ENCODE data around the gene CLEC2A.
"Not testable (repeated sequence)": the region's sequence is repeated elsewhere in the genome, so short reads cannot be mapped to it uniquely, and the experiment has no call there.

Gene CLEC2A

DNA sequence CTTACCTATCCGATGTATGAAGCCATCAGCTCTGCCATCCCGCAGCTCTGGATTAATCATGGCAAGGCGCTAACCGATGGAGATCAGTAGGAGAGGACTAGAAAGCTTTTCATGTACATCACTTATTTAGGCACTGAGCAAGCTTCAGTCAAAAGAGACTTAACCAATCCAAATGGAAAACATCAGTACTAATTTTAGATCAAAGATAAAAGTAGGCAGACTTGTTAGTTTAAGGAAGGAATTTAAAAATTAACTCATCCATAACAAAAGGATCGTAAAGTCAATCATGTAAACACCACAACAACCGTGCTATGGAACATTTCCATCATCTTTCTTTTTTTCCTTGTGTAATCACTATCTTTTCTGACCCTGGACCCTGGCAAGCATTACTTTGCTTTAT lies at the start of gene CLEC2A:
Gene CLEC2A (minus strand): TSS at position 101 of the 400 bp plus-strand sequence. CDS start 41 bp downstream, at position 60.
- H3K9me3 Mint-ChIP-seq: no peaks in the 10 kb centered on the region
- H3K27me3 Mint-ChIP-seq (ENCODE audit: low read depth): peaks cover 27% of the 10 kb centered on the region
- no peak within 1 kb of the TSS for H3K27ac Mint-ChIP-seq
- H3K4me3 Mint-ChIP-seq: no peak within 1 kb of the TSS
- no peak for DNase-seq (ENCODE audit: low spot score)
- no peaks in the 10 kb centered on the region for H3K36me3 Mint-ChIP-seq (ENCODE audit: low read depth)
- peaks cover 2% of the 10 kb centered on the region for H3K4me1 Mint-ChIP-seq (ENCODE audit: low read depth)

- Mint-ChIP-seq H3K36me3 (ENCODE audit: low read depth) (peaks cover 3% of the 10 kb centered on the region), H3K27ac (no peak overlapping the region), H3K9me3 (peaks cover 13% of the 10 kb centered on the region), H3K4me3 (no peak overlapping the region), H3K4me1 (ENCODE audit: low read depth) (no peaks in the 10 kb centered on the region), H3K27me3 (ENCODE audit: low read depth) (peaks cover 25% of the 10 kb centered on the region)
- no peak for DNase-seq (ENCODE audit: low spot score)
Observed at GRCh38 chr12:9980126-9980525, 48.0 kb upstream of the CLEC2A start.

DNA sequence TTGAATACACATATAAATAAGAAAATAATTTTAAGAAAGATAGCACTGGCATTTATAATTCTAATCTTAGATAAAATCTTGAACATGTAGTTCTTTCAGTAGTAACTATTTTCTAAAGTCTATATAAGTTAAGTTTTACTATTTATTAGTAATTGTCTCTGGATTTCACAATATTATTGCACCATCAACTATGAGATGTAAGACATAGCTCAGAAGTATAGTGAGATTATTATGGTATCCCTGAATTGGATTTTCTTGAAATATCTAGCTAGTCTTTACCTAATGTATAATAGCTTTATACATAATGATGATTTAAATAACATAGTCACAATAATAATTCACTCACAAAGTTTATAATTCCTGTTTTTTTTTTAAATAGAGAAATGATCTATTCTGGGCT lies 45.7 kb upstream of the CLEC2A start:
- H3K9me3 Mint-ChIP-seq: peaks cover 14% of the 10 kb centered on the region
- no peak overlapping the region for H3K4me3 Mint-ChIP-seq
- H3K36me3 Mint-ChIP-seq (ENCODE audit: low read depth): peaks cover 4% of the 10 kb centered on the region
- no peak overlapping the region for H3K27ac Mint-ChIP-seq
- DNase-seq (ENCODE audit: low spot score): no peak
- H3K27me3 Mint-ChIP-seq (ENCODE audit: low read depth): peaks cover 38% of the 10 kb centered on the region
- no peaks in the 10 kb centered on the region for H3K4me1 Mint-ChIP-seq (ENCODE audit: low read depth)

DNA sequence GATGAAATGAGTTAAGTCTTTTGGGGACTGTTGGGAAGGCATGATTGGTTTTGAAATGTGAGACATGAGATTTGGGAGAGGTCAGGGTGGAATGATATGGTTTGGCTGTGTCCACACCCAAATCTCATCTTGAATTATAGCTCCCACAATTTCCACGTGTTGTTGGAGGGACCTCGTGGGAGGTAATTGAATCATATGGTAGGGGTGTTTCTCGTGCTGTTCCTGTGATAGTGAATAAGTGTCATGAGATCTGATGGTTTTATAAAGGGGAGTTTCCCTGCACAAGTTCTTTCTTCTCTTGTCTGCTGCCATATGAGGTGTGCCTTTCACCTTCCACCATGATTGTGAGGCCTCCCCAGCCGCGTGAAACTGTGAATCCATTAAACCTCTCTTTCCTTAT lies 44.5 kb upstream of the CLEC2A start:
- not testable (repeated sequence) for H3K4me1 Mint-ChIP-seq (ENCODE audit: low read depth); DNase-seq (ENCODE audit: low spot score); H3K36me3 Mint-ChIP-seq (ENCODE audit: low read depth); H3K4me3 Mint-ChIP-seq; H3K27ac Mint-ChIP-seq
- peaks cover 14% of the 10 kb centered on the region for H3K9me3 Mint-ChIP-seq
- H3K27me3 Mint-ChIP-seq (ENCODE audit: low read depth): peaks cover 39% of the 10 kb centered on the region

DNA sequence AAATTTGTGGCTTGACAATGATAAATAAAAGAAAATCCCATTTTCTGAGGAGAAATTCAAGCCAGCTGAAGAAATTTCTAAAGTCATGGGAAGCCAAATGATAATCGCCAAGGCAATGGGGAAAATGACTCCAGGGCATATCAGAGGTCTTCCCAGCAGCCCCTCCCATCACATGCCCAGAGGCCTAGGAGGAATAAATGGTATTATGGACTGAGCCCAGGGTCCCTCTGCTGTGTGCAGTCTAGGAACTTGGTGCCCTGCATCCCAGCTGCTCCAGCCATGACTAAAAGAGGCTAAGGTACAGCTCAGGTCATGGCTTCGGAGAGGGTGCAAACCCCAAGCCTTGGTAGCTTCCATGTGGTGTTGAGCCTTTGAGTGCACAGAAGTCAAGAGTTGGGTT lies 43.4 kb upstream of the CLEC2A start:
- peaks cover 38% of the 10 kb centered on the region for H3K27me3 Mint-ChIP-seq (ENCODE audit: low read depth)
- H3K4me3 Mint-ChIP-seq: no peak overlapping the region
- peaks cover 14% of the 10 kb centered on the region for H3K9me3 Mint-ChIP-seq
- H3K36me3 Mint-ChIP-seq (ENCODE audit: low read depth): peaks cover 6% of the 10 kb centered on the region
- no peak overlapping the region for H3K27ac Mint-ChIP-seq
- H3K4me1 Mint-ChIP-seq (ENCODE audit: low read depth): peaks cover 5% of the 10 kb centered on the region
- no peak for DNase-seq (ENCODE audit: low spot score)

DNA sequence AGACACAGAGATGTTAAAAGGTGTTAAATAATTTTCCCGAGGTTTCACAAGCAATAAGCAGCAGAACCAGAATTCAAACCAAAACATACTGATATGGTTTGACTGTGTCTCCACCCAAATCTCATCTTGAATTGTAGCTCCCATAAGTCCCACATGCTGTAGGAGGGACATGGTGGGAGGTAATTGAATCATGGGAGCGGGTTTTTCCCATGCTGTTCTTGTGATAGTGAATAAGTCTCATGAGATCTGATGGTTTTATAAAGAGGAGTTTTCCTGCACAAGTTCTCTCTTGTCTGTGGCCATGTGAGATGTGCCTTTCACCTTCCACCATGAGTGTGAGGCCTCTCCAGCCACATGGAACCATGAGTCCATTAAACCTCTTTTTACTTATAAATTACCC lies 42.6 kb upstream of the CLEC2A start:
- not testable (repeated sequence) for H3K4me3 Mint-ChIP-seq; H3K27ac Mint-ChIP-seq; H3K36me3 Mint-ChIP-seq (ENCODE audit: low read depth); DNase-seq (ENCODE audit: low spot score); H3K4me1 Mint-ChIP-seq (ENCODE audit: low read depth)
- peaks cover 34% of the 10 kb centered on the region for H3K27me3 Mint-ChIP-seq (ENCODE audit: low read depth)
- H3K9me3 Mint-ChIP-seq: peaks cover 14% of the 10 kb centered on the region

- Mint-ChIP-seq H3K27me3 (ENCODE audit: low read depth) (peaks cover 33% of the 10 kb centered on the region), H3K27ac (no peak overlapping the region), H3K4me3 (no peak overlapping the region), H3K4me1 (ENCODE audit: low read depth) (peaks cover 5% of the 10 kb centered on the region), H3K36me3 (ENCODE audit: low read depth) (peaks cover 6% of the 10 kb centered on the region), H3K9me3 (peaks cover 14% of the 10 kb centered on the region)
- DNase-seq (ENCODE audit: low spot score): no peak
Observed at GRCh38 chr12:9973949-9974348, 41.8 kb upstream of the CLEC2A start.

GRCh38 chr12:9971181-9971580 lies 39.0 kb upstream of the CLEC2A start, which contains the start of gene CLEC12A:
Gene CLEC12A (plus strand): TSS chr12:9971409. CDS start chr12:9971597, 188 bp downstream.
- no peak for DNase-seq (ENCODE audit: low spot score)
- H3K9me3 Mint-ChIP-seq: peaks cover 3% of the 10 kb centered on the region
- peaks cover 6% of the 10 kb centered on the region for H3K36me3 Mint-ChIP-seq (ENCODE audit: low read depth)
- no peak within 1 kb of the TSS for H3K4me3 Mint-ChIP-seq
- peaks cover 27% of the 10 kb centered on the region for H3K27me3 Mint-ChIP-seq (ENCODE audit: low read depth)
- H3K27ac Mint-ChIP-seq: no peak within 1 kb of the TSS
- H3K4me1 Mint-ChIP-seq (ENCODE audit: low read depth): peaks cover 5% of the 10 kb centered on the region

- Mint-ChIP-seq H3K36me3 (ENCODE audit: low read depth) (peaks cover 2% of the 10 kb centered on the region), H3K27ac (no peak overlapping the region), H3K4me1 (ENCODE audit: low read depth) (peaks cover 5% of the 10 kb centered on the region), H3K27me3 (ENCODE audit: low read depth) (peaks cover 27% of the 10 kb centered on the region), H3K9me3 (no peaks in the 10 kb centered on the region), H3K4me3 (no peak overlapping the region)
- no peak for DNase-seq (ENCODE audit: low spot score)
Observed at GRCh38 chr12:9969673-9970072, 37.5 kb upstream of the CLEC2A start.

GRCh38 chr12:9961901-9962300 lies 29.7 kb upstream of the CLEC2A start:
- H3K4me3 Mint-ChIP-seq: no peak overlapping the region
- no peak overlapping the region for H3K27ac Mint-ChIP-seq
- no peaks in the 10 kb centered on the region for H3K9me3 Mint-ChIP-seq
- DNase-seq (ENCODE audit: low spot score): no peak
- H3K27me3 Mint-ChIP-seq (ENCODE audit: low read depth): no peaks in the 10 kb centered on the region
- H3K36me3 Mint-ChIP-seq (ENCODE audit: low read depth): no peaks in the 10 kb centered on the region
- peaks cover 33% of the 10 kb centered on the region for H3K4me1 Mint-ChIP-seq (ENCODE audit: low read depth)

GRCh38 chr12:9961106-9961505 lies 28.9 kb upstream of the CLEC2A start:
- no peak overlapping the region for H3K27ac Mint-ChIP-seq

GRCh38 chr12:9960590-9960989 lies 28.4 kb upstream of the CLEC2A start:
- H3K27me3 Mint-ChIP-seq (ENCODE audit: low read depth): no peaks in the 10 kb centered on the region
- no peaks in the 10 kb centered on the region for H3K9me3 Mint-ChIP-seq
- no peaks in the 10 kb centered on the region for H3K36me3 Mint-ChIP-seq (ENCODE audit: low read depth)
- no peak overlapping the region for H3K27ac Mint-ChIP-seq
- H3K4me1 Mint-ChIP-seq (ENCODE audit: low read depth): peaks cover 46% of the 10 kb centered on the region
- no peak for DNase-seq (ENCODE audit: low spot score)
- peak overlapping the region; percentile 28 for H3K4me3 Mint-ChIP-seq

More at GRCh38 chr12:9961106-9961505, 28.9 kb upstream of the CLEC2A start:
- DNase-seq (ENCODE audit: low spot score): no peak
- Mint-ChIP-seq H3K27me3 (ENCODE audit: low read depth) (no peaks in the 10 kb centered on the region), H3K4me3 (no peak overlapping the region), H3K4me1 (ENCODE audit: low read depth) (peaks cover 41% of the 10 kb centered on the region), H3K9me3 (no peaks in the 10 kb centered on the region), H3K36me3 (ENCODE audit: low read depth) (no peaks in the 10 kb centered on the region)

- Mint-ChIP-seq H3K27me3 (ENCODE audit: low read depth) (no peaks in the 10 kb centered on the region), H3K36me3 (ENCODE audit: low read depth) (no peaks in the 10 kb centered on the region), H3K4me3 (peak overlapping the region; percentile 62), H3K27ac (no peak overlapping the region), H3K4me1 (ENCODE audit: low read depth) (peaks cover 48% of the 10 kb centered on the region), H3K9me3 (no peaks in the 10 kb centered on the region)
- no peak for DNase-seq (ENCODE audit: low spot score)
Observed at GRCh38 chr12:9957834-9958233, 25.7 kb upstream of the CLEC2A start.

GRCh38 chr12:9952954-9953729 lies 21.0 kb upstream of the CLEC2A start:
- not testable (repeated sequence) for H3K9me3 Mint-ChIP-seq; DNase-seq (ENCODE audit: low spot score); H3K4me3 Mint-ChIP-seq; H3K27me3 Mint-ChIP-seq (ENCODE audit: low read depth); H3K27ac Mint-ChIP-seq; H3K36me3 Mint-ChIP-seq (ENCODE audit: low read depth)
- H3K4me1 Mint-ChIP-seq (ENCODE audit: low read depth): peaks cover 60% of the 10 kb centered on the region
